ENCODE measurements around the gene DIDO1.

GRCh38 chr20:62864207-62864606, 62.1 kb downstream of the DIDO1 start:
- TF ChIP-seq, protein P1, sequence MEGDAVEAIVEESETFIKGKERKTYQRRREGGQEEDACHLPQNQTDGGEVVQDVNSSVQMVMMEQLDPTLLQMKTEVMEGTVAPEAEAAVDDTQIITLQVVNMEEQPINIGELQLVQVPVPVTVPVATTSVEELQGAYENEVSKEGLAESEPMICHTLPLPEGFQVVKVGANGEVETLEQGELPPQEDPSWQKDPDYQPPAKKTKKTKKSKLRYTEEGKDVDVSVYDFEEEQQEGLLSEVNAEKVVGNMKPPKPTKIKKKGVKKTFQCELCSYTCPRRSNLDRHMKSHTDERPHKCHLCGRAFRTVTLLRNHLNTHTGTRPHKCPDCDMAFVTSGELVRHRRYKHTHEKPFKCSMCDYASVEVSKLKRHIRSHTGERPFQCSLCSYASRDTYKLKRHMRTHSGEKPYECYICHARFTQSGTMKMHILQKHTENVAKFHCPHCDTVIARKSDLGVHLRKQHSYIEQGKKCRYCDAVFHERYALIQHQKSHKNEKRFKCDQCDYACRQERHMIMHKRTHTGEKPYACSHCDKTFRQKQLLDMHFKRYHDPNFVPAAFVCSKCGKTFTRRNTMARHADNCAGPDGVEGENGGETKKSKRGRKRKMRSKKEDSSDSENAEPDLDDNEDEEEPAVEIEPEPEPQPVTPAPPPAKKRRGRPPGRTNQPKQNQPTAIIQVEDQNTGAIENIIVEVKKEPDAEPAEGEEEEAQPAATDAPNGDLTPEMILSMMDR (IDR thresholded peaks at IDR 0.05) = no peak
- no peak for TF ChIP-seq POLR2A (IDR thresholded peaks at IDR 0.05)
